ENCODE results near the gene PHAF1.

The PHAF1 gene

DNA sequence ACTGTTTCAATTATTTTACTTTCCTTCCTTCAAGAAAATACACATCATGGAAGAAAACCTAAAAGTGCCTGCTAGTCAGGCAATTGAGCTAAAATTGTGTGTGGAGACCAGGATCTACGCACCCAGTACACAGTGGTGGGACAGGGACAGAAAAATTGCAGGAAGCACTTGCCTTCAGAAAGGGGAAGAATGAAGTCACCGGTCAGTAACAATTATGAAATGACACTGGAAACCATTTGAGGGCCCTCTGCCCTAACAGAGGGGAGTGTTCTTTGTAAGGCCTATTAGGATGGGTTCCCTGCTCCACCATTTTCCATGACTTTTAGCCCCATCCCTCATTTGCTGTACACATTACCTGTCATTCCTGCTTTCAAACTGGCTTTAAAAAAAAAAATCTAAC, 4.5 kb upstream of the PHAF1 start:
- DNase-seq: no peak
- no peak for TF ChIP-seq CTCF (IDR thresholded peaks at IDR 0.05; ENCODE audit: low read depth, low read length)
- H3K36me3 ChIP-seq: peaks cover 12% of the 10 kb centered on the region
- H3K4me3 ChIP-seq (ENCODE audit: low read depth, low read length): no peak overlapping the region
- no peaks in the 10 kb centered on the region for H3K9me3 ChIP-seq (ENCODE audit: severe bottlenecking)
- no peaks in the 10 kb centered on the region for H3K27me3 ChIP-seq (ENCODE audit: insufficient read depth, low read depth, severe bottlenecking)
- H3K27ac ChIP-seq: no peak overlapping the region

- H3K27ac ChIP-seq: no peak overlapping the region
- no peak overlapping the region for H3K4me3 ChIP-seq (ENCODE audit: low read depth, low read length)
- H3K9me3 ChIP-seq (ENCODE audit: severe bottlenecking): no peaks in the 10 kb centered on the region
- H3K36me3 ChIP-seq: peaks cover 8% of the 10 kb centered on the region
- DNase-seq: no peak
- H3K27me3 ChIP-seq (ENCODE audit: insufficient read depth, low read depth, severe bottlenecking): no peaks in the 10 kb centered on the region
- TF ChIP-seq CTCF (IDR thresholded peaks at IDR 0.05; ENCODE audit: low read depth, low read length): no peak
Observed at GRCh38 chr16:67105881-67106280, 3.9 kb upstream of the PHAF1 start.

- Histone ChIP-seq H3K36me3 (peaks cover 18% of the 10 kb centered on the region), H3K4me3 (ENCODE audit: low read depth, low read length) (no peak overlapping the region), H3K27me3 (ENCODE audit: insufficient read depth, low read depth, severe bottlenecking) (no peaks in the 10 kb centered on the region), H3K9me3 (ENCODE audit: severe bottlenecking) (no peaks in the 10 kb centered on the region), H3K27ac (no peak overlapping the region)
- no peak for TF ChIP-seq CTCF (IDR thresholded peaks at IDR 0.05; ENCODE audit: low read depth, low read length)
- no peak for DNase-seq
Observed at GRCh38 chr16:67108489-67108888, 1.3 kb upstream of the PHAF1 start.

DNA sequence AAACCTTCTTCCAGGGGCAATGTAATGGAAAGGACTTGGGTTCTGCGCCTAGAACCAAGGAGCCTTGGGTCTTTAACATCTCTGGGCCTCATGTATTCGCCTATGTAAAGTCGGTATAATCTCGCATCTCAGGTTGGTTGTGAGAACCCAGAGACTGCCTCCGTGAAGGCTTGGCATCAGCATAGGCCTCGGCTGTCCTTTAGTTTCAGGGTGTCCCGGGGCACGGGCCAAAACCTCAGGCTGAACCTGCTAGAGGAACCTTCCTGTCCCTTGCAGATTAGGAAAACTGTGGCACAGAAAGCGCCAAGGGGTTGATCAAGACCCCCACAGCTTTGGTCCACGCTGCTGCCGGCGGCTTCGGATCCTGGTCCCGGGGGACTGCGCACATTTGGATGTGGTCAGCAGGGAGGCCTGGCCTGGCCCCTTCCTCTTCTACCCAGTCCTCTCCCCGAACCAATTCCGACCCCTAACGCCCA, 772 bp upstream of the PHAF1 start:
- H3K36me3 ChIP-seq: peaks cover 18% of the 10 kb centered on the region
- H3K27me3 ChIP-seq (ENCODE audit: insufficient read depth, low read depth, severe bottlenecking): no peaks in the 10 kb centered on the region
- peak overlapping the region; percentile 74 for H3K27ac ChIP-seq
- TF ChIP-seq CTCF (IDR thresholded peaks at IDR 0.05; ENCODE audit: low read depth, low read length): no peak
- H3K9me3 ChIP-seq (ENCODE audit: severe bottlenecking): no peaks in the 10 kb centered on the region
- no peak overlapping the region; the same call in 1 of the 2 replicates for H3K4me3 ChIP-seq (ENCODE audit: low read depth, low read length)
- DNase-seq: no peak

DNA sequence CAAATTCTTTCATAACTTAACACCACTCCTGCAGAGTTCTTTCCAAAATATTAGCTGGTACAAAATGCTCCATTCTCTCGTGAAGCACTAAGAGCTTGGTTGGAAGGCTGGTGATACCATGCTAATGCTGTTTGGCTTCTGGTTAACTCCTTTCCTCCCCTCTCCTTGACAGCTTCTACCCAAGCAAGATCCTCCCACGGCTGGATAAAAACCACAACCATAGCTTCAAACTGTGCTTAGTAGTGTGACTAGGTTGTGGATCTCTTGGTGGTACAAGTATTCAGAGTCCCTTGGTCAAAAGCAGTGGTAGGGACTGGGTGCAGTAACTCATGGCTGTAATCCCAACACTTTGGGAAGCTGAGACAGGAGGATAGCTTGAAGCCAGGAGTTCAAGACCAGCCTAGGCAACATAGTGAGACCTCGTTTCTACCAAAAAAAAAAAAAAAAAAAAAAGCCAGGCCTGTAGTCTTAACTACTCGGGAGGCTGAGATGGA, 2.3 kb downstream of the PHAF1 start:
- peaks cover 18% of the 10 kb centered on the region for H3K36me3 ChIP-seq

More for the DNA sequence above, 2.3 kb downstream of the PHAF1 start:
- TF ChIP-seq CTCF (IDR thresholded peaks at IDR 0.05; ENCODE audit: low read depth, low read length): no peak
- H3K9me3 ChIP-seq (ENCODE audit: severe bottlenecking): no peaks in the 10 kb centered on the region
- no peak overlapping the region for H3K27ac ChIP-seq
- H3K4me3 ChIP-seq (ENCODE audit: low read depth, low read length): no peak overlapping the region
- DNase-seq: no peak
- H3K27me3 ChIP-seq (ENCODE audit: insufficient read depth, low read depth, severe bottlenecking): no peaks in the 10 kb centered on the region

All from WERI-Rb-1 (cell line).